Measurements from ENCODE around the gene OGN.

DNA sequence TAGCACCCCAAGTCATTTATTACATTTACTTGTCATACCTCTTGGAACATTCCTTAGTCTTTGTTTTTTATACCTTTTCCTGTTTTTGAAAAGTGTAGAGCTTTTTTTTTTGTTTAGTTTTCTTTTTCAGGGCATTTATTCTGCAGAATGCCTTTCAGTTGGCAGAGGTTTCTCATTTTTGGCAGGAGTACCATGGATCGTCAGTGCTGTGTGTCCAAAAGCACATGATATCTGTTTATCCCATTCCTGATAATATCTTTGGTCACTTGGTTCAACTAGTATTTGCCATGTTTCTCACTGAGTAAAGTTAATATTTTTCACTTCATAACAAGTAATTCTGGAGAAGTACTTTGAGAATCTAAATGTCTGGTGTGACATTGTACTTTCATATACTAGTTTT is 10.7 kb downstream of the OGN start:
- TF ChIP-seq PAX5 (IDR thresholded peaks at IDR 0.05; ENCODE audit: insufficient read depth, low read length, severe bottlenecking), result no peak
- no peak for TF ChIP-seq POLR2AphosphoS5 (IDR thresholded peaks at IDR 0.05; ENCODE audit: low read depth, low read length)
- no peak for TF ChIP-seq POLR2A (IDR thresholded peaks at IDR 0.05; ENCODE audit: low read depth, low read length)
- no peak for TF ChIP-seq TAF1 (IDR thresholded peaks at IDR 0.05; ENCODE audit: low read depth, low read length)
- TF ChIP-seq POU2F2 (IDR thresholded peaks at IDR 0.05; ENCODE audit: low read depth, low read length), result no peak
